Transverse colon (tissue), 3 donors: ENCODE data around the gene GRIK4.

Source experiments
- POLR2A ChIP-seq: fragments of 450-650 bp; IDR thresholded peaks from one replicate; pipeline ENCODE4 v1.6.1; 2016; ENCODE audit warnings: antibody characterized with exemption, mild to moderate bottlenecking, moderate library complexity
- TF ChIP-seq, protein P1 (sequence below), 5 experiments: fragments of 200-600 bp in 3 of 5; fragments of 450-650 bp in 2 of 5; sonication (generic) in 3 of 5; IDR thresholded peaks; 1 replicate in 2 of 5; 2 replicates in 3 of 5; pipeline ENCODE4 v1.5.1; 2016 to 2017; ENCODE audit warnings: antibody characterized with exemption in 5 of 5, inconsistent platforms in 3 of 5, mild to moderate bottlenecking in 2 of 5, moderate library complexity in 1 of 5

- TF ChIP-seq POLR2A, result no peak
- TF ChIP-seq, protein P1, sequence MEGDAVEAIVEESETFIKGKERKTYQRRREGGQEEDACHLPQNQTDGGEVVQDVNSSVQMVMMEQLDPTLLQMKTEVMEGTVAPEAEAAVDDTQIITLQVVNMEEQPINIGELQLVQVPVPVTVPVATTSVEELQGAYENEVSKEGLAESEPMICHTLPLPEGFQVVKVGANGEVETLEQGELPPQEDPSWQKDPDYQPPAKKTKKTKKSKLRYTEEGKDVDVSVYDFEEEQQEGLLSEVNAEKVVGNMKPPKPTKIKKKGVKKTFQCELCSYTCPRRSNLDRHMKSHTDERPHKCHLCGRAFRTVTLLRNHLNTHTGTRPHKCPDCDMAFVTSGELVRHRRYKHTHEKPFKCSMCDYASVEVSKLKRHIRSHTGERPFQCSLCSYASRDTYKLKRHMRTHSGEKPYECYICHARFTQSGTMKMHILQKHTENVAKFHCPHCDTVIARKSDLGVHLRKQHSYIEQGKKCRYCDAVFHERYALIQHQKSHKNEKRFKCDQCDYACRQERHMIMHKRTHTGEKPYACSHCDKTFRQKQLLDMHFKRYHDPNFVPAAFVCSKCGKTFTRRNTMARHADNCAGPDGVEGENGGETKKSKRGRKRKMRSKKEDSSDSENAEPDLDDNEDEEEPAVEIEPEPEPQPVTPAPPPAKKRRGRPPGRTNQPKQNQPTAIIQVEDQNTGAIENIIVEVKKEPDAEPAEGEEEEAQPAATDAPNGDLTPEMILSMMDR (IDR thresholded peaks at IDR 0.05), result no peak
Observed at GRCh38 chr11:120854988-120855387, 343.4 kb downstream of the GRIK4 start.
